ENCODE results near the gene MRPL10.

GRCh38 chr17:47791025-47791424, 40.3 kb downstream of the MRPL10 start:
- TF ChIP-seq CTCF (IDR thresholded peaks at IDR 0.05), result no peak
- TF ChIP-seq POLR2AphosphoS5 (IDR thresholded peaks at IDR 0.05), result no peak
- no peak for TF ChIP-seq POLR2A (IDR thresholded peaks at IDR 0.05)

Measured in breast epithelium (tissue), 3 donors.